ENCODE results near the gene PNRC1. TPM values are rescaled to one million over a fixed set of nuclear protein-coding genes. Genes with fewer than 3 reads are reported as not detected.

Gene PNRC1
- total RNA-seq, 6 donors from 2014 or later: 96.4 to 238 (median 167) TPM

- no peak for DNase-seq
- ATAC-seq (ENCODE audit: low FRiP score in 2 of 2): no peak
- no peak overlapping the region for H3K27ac ChIP-seq
- 64 to 72% methylated on average over 2 of the region's 2 CpGs for WGBS, 2 donors
- H3K36me3 ChIP-seq: no peaks in the 10 kb centered on the region
- peaks cover 0 to 5% (median 0%) of the 10 kb centered on the region in 4 donors for H3K9me3 ChIP-seq
- TF ChIP-seq POLR2AphosphoS5 (IDR thresholded peaks at IDR 0.05) (no peak), EP300 (IDR thresholded peaks at IDR 0.05) (no peak), POLR2A (IDR thresholded peaks at IDR 0.05) (no peak), CTCF (IDR thresholded peaks at IDR 0.05) (no peak)
- H3K4me1 ChIP-seq: no peaks in the 10 kb centered on the region
- no peak overlapping the region for H3K4me3 ChIP-seq
- H3K27me3 ChIP-seq: no peaks in the 10 kb centered on the region
Observed at GRCh38 chr6:89132057-89132456, 51.5 kb downstream of the PNRC1 start.

GRCh38 chr6:89133981-89134380 lies 53.4 kb downstream of the PNRC1 start:
- Histone ChIP-seq H3K27ac (no peak overlapping the region), H3K27me3 (no peaks in the 10 kb centered on the region), H3K4me3 (no peak overlapping the region), H3K36me3 (no peaks in the 10 kb centered on the region), H3K4me1 (no peaks in the 10 kb centered on the region), H3K9me3 (no peaks in the 10 kb centered on the region)
- 90 to 95% methylated on average over 9 of the region's 9 CpGs for WGBS, 2 donors
- TF ChIP-seq POLR2A (IDR thresholded peaks at IDR 0.05) (no peak), POLR2AphosphoS5 (IDR thresholded peaks at IDR 0.05) (no peak), EP300 (IDR thresholded peaks at IDR 0.05) (no peak), CTCF (IDR thresholded peaks at IDR 0.05) (no peak)
- ATAC-seq (ENCODE audit: low FRiP score in 2 of 2): no peak
- DNase-seq: no peak

- Histone ChIP-seq H3K36me3 (no peaks in the 10 kb centered on the region), H3K4me1 (no peaks in the 10 kb centered on the region), H3K9me3 (no peaks in the 10 kb centered on the region), H3K27me3 (no peaks in the 10 kb centered on the region), H3K27ac (no peak overlapping the region), H3K4me3 (no peak overlapping the region)
- ATAC-seq (ENCODE audit: low FRiP score in 2 of 2) (no peak), DNase-seq (no peak)
- TF ChIP-seq POLR2A (IDR thresholded peaks at IDR 0.05) (no peak), CTCF (IDR thresholded peaks at IDR 0.05) (no peak), EP300 (IDR thresholded peaks at IDR 0.05) (no peak), POLR2AphosphoS5 (IDR thresholded peaks at IDR 0.05) (no peak)
- 83 to 99% methylated on average over 3 of the region's 3 CpGs for WGBS, 2 donors
Observed at GRCh38 chr6:89134723-89135122, 54.2 kb downstream of the PNRC1 start.

Small RNA genes within 50 kb of the gene (small RNA-seq; reads per million reads assigned to genes)
- 0 reads per million in 4 donors for gene RN7SL336P
- 0 to 0.72 (median 0.28) reads per million in 4 donors for gene RNU2-61P

Other genes with a start within 250 kb of the PNRC1 start
- 10 to 100 TPM in 4 of 6 donors, 1 to 10 TPM in 2; 8.9 to 22.4 (median 12.5) TPM for gene RNGTT, start 117.1 kb upstream of the PNRC1 start, total RNA-seq
- under 1 TPM in 5 of 6 donors, not detected in 1; 0.10 to 0.89 (median 0.23) TPM for gene SRSF12, start 37.3 kb downstream of the PNRC1 start, total RNA-seq
- gene PM20D2, start 65.3 kb downstream of the PNRC1 start, total RNA-seq: 10 to 100 TPM in 1 of 6 donors, 1 to 10 TPM in 5; 2.9 to 15.0 (median 5.4) TPM
- not detected for gene GABRR1, start 136.6 kb downstream of the PNRC1 start, total RNA-seq
- 1 to 10 TPM in 5 of 6 donors, under 1 TPM in 1; 0.30 to 3.1 (median 1.6) TPM for gene GABRR2, start 234.5 kb downstream of the PNRC1 start, total RNA-seq